A549 (cell line): ENCODE data around the gene TLE1.

Source experiments
- CEBPB ChIP-seq, 2 experiments: fragments of >200 bp in 1 of 2; sonication (Bioruptor Twin) in 1 of 2; formaldehyde crosslinking in 1 of 2; IDR thresholded peaks; 2 replicates each; pipeline ENCODE4 v1.6.1; 2012 to 2016
- USF2 ChIP-seq: fragments of 450-650 bp; IDR thresholded peaks from 2 replicates; pipeline ENCODE4 v1.6.1; 2014; ENCODE audit warnings: antibody characterized with exemption
- TF ChIP-seq, protein P1 (sequence below): fragments of >200 bp; sonication (Bioruptor Twin); formaldehyde crosslinking; IDR thresholded peaks from 3 replicates; pipeline ENCODE4 v1.5.1; 2016

- TF ChIP-seq, protein P1, sequence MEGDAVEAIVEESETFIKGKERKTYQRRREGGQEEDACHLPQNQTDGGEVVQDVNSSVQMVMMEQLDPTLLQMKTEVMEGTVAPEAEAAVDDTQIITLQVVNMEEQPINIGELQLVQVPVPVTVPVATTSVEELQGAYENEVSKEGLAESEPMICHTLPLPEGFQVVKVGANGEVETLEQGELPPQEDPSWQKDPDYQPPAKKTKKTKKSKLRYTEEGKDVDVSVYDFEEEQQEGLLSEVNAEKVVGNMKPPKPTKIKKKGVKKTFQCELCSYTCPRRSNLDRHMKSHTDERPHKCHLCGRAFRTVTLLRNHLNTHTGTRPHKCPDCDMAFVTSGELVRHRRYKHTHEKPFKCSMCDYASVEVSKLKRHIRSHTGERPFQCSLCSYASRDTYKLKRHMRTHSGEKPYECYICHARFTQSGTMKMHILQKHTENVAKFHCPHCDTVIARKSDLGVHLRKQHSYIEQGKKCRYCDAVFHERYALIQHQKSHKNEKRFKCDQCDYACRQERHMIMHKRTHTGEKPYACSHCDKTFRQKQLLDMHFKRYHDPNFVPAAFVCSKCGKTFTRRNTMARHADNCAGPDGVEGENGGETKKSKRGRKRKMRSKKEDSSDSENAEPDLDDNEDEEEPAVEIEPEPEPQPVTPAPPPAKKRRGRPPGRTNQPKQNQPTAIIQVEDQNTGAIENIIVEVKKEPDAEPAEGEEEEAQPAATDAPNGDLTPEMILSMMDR: no peak
- no peak for TF ChIP-seq USF2
- no peak for TF ChIP-seq CEBPB (IDR thresholded peaks at IDR 0.05)
Observed at GRCh38 chr9:81578606-81579005, 110.7 kb downstream of the TLE1 start.
